ENCODE results near the gene TC2N.

- TF ChIP-seq POLR2A (IDR thresholded peaks at IDR 0.05) (no peak), EP300 (IDR thresholded peaks at IDR 0.05) (no peak)
- TF ChIP-seq, protein P1, sequence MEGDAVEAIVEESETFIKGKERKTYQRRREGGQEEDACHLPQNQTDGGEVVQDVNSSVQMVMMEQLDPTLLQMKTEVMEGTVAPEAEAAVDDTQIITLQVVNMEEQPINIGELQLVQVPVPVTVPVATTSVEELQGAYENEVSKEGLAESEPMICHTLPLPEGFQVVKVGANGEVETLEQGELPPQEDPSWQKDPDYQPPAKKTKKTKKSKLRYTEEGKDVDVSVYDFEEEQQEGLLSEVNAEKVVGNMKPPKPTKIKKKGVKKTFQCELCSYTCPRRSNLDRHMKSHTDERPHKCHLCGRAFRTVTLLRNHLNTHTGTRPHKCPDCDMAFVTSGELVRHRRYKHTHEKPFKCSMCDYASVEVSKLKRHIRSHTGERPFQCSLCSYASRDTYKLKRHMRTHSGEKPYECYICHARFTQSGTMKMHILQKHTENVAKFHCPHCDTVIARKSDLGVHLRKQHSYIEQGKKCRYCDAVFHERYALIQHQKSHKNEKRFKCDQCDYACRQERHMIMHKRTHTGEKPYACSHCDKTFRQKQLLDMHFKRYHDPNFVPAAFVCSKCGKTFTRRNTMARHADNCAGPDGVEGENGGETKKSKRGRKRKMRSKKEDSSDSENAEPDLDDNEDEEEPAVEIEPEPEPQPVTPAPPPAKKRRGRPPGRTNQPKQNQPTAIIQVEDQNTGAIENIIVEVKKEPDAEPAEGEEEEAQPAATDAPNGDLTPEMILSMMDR (IDR thresholded peaks at IDR 0.05), result no peak
Observed at GRCh38 chr14:91754185-91754584, 113.2 kb downstream of the TC2N start.

Data from sigmoid colon (tissue), 4 donors.